HCEC 1CT (cell line): ENCODE results near the gene NPAS2.
A peak's percentile ranks its signal among the peaks of the same experiment; 100 is the strongest.

ENCODE experiments used
- DNase-seq: peaks from one replicate; pipeline ENCODE4 v3.0.0-alpha.2; 2017

Gene NPAS2

DNA sequence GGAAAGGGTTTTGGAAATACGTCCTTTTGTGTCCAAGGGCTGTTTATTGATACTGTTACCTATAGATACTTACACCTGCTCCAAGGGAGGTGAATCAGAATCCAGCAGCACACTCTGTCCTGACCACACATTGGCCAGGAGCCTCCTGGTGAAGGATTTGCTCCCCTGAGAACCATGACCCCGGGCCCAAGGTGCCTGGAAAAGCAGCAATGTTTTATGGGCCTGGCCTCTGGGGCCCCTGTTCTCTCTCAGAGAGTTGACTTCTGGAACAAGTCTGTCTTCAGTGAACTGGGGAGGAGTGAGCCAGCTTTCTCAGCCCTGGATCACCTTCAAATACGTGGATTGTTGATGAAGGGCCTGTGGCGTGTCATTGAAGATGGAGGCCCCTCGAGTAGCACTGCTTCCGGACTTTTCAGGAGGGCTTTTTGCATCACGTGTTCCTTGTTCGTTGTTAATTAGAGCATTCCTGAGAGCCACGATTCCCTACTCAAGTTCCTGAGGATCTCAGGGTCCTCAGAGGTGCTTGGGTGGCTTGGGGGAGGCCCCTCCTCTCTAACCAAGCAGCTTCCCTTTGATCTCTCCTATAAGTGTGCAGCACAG is 103.6 kb downstream of the NPAS2 start:
- no peak for DNase-seq

DNA sequence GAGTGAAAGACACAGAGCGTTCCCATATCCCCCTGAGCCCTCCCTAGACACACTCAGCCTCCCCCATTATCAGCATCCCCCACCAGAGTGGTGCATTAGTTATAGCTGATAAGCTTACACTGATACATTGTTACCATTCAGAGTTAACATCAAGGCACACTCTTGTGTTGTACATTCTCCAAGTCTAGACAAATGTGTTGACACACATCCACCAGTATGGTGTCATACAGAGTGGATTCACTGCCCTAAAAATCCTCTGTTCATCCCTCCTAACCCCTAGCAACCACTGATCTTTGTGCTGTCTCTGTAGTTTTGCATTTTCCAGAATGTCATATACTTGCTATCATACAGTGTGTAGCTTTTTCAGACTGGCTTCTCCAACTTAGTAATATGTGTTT is 104.2 kb downstream of the NPAS2 start:
- no peak for DNase-seq

DNA sequence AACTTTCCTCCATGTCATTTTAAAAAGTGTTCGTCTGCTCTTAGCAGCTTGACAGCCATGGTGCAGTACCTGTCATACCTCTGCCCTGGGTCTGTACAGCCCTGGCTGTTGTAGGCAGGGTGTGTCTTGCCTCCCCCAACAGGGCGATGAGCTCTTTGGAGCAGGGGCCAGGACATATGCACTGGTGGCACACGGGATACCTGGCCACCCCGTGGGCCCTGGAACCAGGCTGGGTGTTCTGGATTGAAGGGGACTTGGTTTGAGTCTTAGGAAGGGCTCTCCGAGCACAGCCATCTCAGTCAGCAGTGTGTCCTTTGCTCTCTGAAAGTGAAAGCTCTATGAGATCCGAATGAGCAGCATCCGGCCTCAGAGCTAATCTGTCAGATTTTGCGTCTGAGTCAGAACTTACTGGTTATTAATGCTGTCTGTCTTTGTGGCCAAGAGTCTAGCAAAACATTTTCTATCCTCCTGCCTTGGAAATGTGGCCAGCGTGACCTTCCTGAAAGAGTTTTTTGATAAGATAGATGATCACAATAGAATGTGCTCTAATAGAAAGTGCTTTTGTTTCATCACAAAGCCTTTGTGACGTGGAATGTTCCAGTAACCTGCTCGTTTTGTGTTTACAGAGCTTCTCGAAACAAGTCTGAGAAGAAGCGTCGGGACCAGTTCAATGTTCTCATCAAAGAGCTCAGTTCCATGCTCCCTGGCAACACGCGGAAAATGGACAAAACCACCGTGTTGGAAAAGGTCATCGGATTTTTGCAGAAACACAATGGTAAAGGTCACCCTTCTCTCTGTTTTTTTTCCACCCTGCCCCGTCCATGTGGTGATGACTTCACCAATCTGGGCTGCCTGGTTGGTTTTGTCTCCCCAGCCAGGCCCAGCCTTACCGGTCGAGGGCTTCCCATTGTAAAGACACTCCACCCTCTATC is 104.8 kb downstream of the NPAS2 start:
- peak; percentile 63 for DNase-seq

DNA sequence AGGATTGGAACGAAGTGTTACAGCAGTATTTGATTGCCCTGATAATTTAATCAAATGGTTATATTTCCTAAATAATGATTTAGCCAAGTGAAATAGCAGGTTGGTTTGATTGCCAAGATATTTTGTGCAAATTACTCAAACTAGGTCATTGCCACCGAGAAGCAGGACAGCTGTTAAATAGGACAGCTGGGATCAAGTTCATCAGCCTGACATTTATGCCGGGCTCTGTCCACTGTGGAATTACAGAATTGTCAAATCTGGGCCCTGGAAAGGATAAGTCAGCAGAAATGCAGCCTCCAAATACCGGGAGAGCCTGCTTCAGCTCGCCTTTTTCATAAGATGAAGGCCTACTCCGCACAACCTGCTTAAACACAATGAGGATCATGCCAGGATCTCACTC is 108.3 kb downstream of the NPAS2 start:
- no peak for DNase-seq

DNA sequence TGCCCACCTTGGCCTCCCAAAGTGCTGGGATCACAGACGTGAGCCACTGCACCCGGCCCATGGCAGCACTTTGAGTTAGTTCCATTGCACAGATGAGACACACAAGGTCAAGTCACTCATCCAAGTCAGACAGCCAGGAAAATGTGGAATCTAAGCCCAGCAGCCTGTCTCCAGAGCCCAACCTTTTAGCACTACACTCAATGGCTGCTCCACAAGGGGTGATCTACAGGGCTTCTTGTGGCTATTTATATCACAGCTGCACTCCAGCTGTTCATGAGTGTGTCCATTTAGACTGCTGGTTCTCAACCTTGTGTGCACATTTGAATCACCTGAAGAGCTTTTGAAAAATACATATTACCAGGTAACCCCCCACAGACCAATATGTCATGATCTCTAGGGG is 109.2 kb downstream of the NPAS2 start:
- peak; percentile 26 for DNase-seq

DNA sequence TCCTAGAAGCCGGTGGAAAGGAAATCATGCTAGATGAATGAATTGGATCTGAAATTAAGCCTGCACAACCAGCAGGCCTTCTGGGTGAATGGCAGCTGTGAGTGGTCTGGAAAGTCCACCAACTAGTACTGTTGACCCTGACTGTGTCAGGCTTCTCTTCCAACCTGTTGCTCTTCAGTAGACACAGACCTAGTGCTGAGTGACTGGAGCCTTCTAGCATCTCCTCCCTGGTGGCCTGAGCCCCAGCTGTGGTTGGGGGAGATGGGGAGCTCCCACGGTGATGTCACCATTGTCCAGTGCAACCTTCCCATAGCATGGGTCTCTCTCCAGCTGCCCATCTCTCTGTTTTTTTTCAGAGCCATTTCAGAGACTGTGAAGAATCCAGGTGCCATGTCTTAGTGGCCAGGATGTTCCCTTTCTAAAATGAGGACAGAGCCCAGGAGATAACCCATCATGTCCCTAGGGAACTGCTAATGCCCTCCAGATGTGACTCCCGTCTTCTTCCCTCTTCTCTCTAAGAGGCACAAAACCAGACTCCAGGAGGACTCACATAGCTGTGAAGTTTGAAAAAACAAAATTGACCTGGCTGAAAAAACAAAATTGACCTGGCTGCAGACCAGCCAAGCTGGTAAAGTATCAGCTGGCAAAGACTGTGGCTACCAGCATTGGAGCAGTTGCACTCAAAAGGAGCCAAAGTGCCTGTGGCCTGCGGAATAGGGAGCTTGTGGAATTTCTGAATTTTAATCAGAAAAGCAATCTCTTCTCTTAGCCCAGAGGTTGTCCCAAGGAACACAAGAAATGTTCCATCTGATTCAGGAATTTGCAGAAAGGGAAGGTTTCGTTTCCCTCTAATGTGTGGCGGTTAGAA is 114.8 kb downstream of the NPAS2 start:
- no peak for DNase-seq

DNA sequence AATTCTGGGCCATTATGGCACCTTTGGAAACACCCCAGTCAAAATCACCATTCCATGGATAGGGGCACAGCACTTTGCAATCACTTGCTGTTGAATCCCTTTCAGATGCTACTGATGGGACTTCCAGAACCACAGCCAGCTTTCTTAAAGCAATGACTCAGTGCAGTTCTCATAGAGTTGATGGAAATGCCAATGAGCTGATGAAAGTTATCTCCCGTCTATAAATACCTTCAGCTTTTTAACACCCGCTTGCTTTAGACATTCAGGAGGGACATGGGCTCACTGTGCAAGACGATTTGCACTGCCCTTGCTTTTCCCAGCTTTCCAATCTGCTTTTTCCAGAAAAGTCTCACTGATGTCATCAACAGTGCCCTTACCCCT is 115.4 kb downstream of the NPAS2 start:
- peak; percentile 49 for DNase-seq

DNA sequence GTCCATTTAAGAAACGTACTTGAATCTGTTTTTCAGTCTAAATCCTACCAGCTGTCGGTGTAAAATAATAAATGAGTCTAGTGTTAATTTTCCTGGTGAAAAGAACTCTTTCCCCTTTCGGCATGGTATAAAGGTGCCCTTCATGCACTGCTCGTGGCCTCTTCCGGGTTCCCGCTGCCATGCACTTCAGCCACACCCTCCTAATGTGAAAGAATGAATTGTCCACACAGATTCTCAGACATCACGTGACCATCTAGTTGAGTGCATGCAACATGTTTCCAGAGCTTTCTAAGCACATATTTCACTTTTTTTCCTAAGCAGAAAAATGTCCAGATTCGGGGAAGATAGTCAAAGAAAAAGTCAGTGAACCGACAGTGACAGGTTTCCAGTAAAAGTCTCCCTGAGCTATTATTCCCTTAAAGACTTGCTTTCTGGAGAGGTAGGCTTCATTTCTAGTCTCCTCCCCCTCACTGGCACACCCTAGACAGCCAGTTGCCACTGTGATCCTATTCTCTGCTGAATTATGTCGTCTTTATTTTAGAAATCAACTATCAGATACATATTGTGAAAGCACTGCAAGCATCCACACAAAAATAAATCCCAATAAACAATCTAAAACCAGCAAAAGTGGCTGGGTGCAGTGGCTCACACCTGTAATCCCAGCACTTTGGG is 116.3 kb downstream of the NPAS2 start:
- no peak for DNase-seq

DNA sequence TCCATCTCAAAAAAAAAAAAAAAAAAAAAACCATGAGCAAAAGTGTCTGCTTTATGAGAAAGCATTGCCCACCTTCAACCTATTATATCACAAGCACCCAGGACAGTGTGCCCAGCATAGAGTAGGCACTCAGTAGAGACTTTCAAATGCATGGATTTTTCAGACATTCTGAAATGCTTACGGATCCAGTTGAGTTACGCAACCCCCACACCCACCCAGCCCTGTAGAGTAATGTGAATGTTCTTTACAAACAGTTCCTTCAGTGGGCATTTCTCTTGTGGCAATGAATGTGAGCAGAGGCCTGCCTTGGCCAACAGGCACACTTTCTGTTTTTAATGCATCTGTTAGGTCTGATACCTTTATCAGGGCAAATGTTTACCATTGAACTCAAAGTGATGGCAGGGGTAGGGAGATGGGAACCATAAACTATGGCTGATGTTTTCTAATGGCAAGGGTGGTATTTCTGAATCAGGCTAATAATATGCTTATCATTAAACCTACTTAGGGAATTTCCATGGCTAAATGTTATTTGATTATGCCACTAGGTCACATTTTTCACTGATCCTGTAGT is 117.1 kb downstream of the NPAS2 start:
- no peak for DNase-seq

DNA sequence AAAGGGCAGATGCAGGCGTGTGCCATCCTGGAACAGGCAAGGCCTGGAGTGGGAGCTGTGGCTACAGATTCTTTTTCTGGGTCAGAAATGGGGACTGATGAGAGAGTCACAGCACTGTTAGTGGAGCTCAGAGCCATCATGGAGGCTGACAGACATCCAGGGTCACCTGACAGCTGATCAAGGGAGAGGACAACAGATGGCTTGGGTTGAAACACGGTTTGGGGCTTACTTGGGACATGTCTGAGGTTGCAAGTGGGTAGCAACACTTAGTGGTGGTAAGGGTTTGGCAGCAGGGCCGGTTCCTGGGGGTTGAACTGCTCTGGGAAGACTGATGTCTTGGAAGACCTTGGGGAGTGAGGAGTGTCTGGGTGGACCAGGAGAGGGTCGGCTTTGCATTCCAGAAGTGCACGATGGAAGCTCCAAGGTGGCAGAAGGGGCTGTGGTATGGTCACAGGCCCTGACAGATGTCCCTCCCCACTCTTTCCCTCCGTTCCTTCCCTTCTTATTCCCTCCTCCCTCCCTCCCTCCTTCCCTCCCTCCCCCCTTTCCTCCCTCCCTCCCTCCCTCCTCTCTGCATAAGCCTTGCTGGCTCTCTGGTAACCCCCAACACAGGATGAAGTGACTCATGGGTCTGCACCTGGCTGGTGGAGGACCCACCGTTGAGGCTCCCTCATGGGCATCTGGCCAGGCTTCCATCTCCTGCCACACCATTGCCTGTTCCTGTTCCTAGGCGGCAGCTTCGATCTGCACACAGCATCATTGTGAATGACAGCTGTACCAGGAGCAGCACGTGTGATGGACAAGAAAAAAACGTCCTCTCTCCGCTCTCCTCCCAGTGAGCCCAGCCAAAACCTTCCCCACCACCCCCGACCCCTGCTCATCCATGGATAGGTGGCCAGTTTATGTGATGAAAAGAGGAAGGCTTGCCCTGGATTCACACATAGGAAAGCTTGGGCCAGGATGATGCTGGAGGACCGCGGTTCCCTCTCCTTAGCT is 118.4 kb downstream of the NPAS2 start:
- DNase-seq: no peak

DNA sequence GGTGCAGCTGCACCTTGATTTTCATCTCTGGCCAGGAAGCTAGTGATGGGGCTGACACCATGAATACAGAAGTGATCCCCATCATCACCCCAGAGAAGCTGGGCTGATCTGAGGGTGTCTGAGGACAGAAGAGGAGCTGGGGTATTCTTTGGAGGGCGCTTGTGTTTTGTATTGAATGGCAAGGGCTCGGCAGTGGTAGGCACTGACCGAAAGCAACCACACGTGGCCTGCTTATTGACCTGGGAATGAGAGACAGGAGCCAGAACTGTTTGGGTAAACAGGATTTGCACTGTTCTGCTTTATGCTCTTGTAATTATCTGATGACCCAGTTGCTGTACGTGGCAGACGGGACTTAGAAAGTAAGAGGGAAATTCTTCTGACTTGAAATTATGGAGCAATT is 119.5 kb downstream of the NPAS2 start:
- no peak for DNase-seq

DNA sequence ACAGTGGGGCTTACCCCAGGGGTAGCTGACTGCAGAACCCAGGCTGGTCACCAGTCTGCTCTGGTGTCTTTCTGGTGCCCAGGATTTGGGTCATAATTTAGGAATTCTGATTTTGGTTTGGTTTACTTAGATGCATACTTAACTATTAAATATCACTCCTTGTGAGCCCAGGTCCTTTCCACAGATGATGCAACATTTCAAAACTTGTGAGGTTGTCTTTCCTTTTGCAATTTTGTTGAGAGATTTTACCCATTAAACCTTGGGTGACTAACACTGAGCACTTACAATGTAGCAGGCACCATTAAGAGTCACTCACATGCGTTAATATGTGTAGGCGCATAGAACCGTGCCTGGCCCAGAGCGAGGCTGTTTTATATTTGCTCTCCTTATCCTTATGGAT is 120.3 kb downstream of the NPAS2 start:
- DNase-seq: no peak

DNA sequence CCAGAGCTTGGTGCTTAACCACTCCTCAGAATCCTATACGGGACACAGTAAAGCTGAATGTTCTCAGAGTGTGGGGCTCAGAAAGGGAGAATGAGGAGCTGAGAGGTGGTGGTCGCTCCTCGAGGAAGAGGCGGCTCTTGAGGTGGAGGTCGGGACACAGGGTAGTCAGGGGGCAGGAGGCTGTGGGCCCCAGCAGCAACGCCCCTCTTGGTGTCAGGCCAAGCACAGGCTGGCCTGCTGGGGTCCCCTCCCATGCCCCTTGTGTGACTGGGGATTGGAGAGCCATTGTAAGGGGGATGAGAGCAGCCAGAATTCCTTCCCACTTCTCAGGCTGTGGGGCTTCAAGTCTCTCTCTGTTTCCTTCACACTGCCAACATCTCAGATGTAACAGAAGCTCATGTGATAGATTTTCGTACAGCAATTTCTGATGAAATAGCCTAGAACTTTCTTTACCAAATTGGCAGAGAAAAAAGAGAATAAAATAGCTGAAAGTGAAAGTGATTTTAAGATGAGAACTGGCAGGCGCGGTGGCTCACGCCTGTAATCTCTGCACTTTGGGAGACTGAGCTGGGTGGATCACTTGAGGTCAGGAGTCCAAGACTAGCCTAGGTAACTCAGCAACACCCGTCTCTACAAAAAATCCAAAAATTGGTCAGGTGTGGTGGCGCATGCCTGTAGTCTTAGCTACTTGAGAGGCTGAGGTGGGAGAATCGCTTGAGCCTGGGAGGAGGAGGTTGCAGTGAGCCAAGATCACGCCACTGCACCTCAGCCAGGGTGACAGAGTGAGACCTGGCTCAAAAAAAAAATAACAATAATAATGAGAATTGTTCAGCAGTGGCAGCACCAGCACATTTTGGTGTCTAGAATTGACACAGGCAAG is 121.1 kb downstream of the NPAS2 start:
- no peak for DNase-seq

DNA sequence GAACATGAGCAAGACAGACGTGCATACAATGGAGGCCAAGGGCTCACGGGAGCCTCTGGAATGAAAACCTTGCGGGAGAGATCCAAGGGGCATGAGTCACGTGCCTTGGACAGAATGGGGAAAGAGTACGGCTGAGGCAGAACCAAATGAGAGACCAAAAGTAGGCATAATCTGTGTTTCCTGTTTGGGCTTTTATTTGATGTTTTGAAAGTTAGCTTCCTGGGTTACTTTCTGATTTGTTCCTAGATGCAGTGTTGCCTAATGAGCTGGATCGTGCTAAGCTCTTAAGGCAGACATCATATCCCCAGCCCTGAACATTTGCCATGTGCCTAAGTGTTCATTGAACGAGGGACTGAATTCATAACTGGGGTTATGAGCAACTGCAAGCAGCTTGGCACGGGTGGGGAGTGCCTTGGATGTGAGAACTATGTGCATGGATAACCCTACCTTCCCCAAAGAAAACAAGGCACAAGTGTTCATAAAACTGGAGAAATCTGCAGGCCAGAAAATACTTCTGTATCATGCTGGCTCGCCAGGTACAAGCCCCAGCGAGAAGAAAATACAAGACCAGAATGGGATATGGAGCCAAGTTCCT is 121.8 kb downstream of the NPAS2 start:
- no peak for DNase-seq

DNA sequence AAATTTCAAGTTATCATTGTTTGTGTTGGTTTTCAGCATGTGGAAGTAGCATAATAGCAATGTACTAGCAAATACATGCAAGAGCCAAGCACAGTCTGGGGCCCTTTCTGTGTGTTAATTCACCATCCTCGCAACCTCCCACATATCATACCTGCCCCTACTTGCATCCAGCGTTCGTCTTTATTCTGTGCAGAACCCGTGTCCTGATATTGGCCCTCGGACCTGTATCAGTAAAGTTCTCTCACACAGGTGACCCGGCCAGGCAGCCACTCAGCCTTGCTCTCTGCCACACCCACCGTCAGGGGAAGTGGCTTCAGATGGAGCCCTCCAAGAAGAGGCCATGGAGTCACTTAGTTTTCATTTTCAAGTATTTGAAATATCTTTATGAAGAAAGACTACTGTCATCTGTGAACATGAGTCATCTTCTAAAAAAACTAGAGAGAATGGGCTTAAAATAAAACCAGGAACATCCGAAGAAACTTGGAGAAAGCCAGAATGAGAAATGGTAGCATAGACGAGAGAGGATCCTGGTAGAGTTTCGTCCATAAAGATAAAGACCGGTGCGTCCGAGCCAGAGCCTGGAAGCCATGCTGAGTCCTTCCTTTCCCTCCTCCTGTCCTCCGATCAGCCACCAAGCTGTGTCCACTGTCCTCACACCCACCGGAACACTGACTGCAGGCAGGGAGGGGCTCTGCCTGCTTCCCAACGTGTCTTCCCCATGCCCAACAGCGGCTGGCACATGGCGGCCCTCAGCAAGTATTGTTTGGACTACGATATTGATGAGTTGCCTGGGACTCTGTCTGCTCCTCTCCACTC is 124.9 kb downstream of the NPAS2 start:
- DNase-seq: no peak

DNA sequence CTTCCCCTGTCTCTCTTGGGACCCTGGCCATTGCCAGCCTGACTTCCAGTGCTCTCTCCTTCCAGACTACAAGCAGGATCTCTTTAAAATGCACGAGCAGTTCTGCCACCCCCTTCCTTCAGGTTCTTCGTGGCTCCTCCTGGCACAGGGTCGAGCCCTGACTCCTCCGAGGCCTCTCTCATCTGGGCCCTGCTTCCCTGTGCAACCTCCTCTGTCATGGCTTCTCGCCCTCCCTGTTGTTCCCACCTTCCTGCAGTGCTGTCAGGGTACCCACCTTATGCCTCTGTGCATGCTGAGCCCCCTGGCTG is 125.4 kb downstream of the NPAS2 start:
- DNase-seq: no peak

DNA sequence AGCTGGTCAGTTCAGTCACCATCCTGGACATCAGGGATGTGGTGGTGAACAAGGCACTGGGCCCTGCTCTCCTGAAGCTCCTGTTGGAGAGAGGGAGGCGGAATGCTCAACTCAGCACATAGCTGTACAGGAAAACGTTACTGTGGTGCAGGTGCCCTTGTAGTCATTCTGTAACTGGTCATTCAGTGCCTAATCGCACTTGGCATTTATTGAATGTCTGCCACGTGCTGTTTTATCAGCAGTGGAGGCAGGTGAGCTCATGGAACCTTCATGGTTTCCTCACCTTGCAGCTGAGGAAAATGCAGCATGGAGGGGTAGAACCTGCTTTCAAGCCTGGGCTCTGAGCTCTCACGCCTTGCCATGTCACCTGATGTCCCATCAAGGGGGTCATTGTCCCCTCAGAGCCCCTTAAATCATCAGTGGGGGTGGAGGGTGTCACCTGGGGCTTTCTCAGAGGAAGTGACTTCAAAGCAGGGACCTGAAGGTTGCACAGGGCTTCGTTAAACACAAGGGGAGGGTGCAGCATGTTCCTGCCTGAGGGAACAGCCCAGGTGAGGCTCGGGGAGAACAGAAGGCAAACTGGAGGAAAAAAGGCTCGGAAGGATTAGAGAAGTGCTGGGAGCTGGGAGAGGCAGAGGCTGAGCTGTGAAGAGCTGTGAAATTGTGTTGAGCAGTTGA is 126.1 kb downstream of the NPAS2 start:
- no peak for DNase-seq
